ENCODE measurements around the gene SKIC2. TPM values are rescaled to one million over a fixed set of nuclear protein-coding genes. Genes with fewer than 3 reads are reported as not detected.
"Not testable (repeated sequence)": the region's sequence is repeated elsewhere in the genome, so short reads cannot be mapped to it uniquely, and the experiment has no call there.

The SKIC2 gene
- 100 to 1,000 TPM in 3 of 5 experiments, 10 to 100 TPM in 2; 85.6 to 139 (median 101) TPM for total RNA-seq
- 10 to 100 TPM; 20.1 to 23.5 TPM for polyA plus RNA-seq
- 135 reads per million, percentile 89 among the genes with 10 or more reads in this experiment for total RNA-seq

- Histone ChIP-seq H3K27ac (ENCODE audit: low read depth, low read length) (peak within 1 kb of the TSS; percentile 99), H3K36me3 (ENCODE audit: control insufficient read depth in 2 of 3, insufficient read depth in 3 of 3, low read length in 3 of 3) (peaks cover 18 to 72% (median 30%) of the 10 kb centered on the region in 3 experiments), H3K4me3 (ENCODE audit: low read length) (peak within 1 kb of the TSS; percentile 89), H3K9me3 (ENCODE audit: control insufficient read depth in 2 of 3, low read length in 3 of 3) (no peaks in the 10 kb centered on the region), H3K4me1 (ENCODE audit: control insufficient read depth in 2 of 2, insufficient read depth in 2 of 2, low read length in 2 of 2) (peaks cover 18 to 20% of the 10 kb centered on the region in 2 donors), H3K27me3 (ENCODE audit: control insufficient read depth in 2 of 2, insufficient read depth in 2 of 2, low read length in 2 of 2) (no peaks in the 10 kb centered on the region)
- H3K4me3 Mint-ChIP-seq = peak within 1 kb of the TSS; percentile 91 to 100 (median 97)
- H3K4me1 Mint-ChIP-seq = peaks cover 23 to 50% (median 39%) of the 10 kb centered on the region in 7 donors
- CTCF ChIA-PET = interaction anchor here (1.0 to 1.4 kb wide), 3 partner anchors 9 to 62 kb away, joined by 3 to 10 read pairs (median 3); partner anchors contain the start of gene EHMT2
- POLR2A ChIA-PET = interaction anchor here (0.6 to 6.1 kb wide), 15 partner anchors 9 to 1225 kb away, joined by 3 to 108 read pairs (median 4); partner anchors contain the start of genes BAG6, DDX39B, DXO and EHMT2
- no peaks in the 10 kb centered on the region for H3K9me3 Mint-ChIP-seq
- peaks cover 15 to 44% (median 19%) of the 10 kb centered on the region in 5 donors for H3K36me3 Mint-ChIP-seq
- intact Hi-C loops (cut with micrococcal nuclease) = loop anchor here (1.0 to 5.0 kb wide), 24 partner anchors 13 to 1898 kb away; partner anchors contain the start of genes AGPAT1 (in 2 of the 2), DXO (in 2 of the 2), PRRC2A (in 2 of the 2) and ATF6B (in 1 of the 2)
- H3K27ac Mint-ChIP-seq = peak within 1 kb of the TSS; percentile 91 to 99 (median 97)
- ATAC-seq (peak; percentile 98), DNase-seq (peak; percentile 94 to 99 (median 98))
- H3K27me3 Mint-ChIP-seq = no peaks in the 10 kb centered on the region
These were observed at the start of gene SKIC2, which contains the start of gene NELFE for GRCh38 chr6:31958741-31959739. Gene SKIC2, plus strand, starts transcription at chr6:31959175. Its CDS starts 18 bp downstream, at chr6:31959193. Gene NELFE, minus strand, starts transcription at chr6:31958971. Its CDS starts 525 bp downstream, at chr6:31958446.

GRCh38 chr6:31909298-31909697, 49.7 kb upstream of the SKIC2 start:
- H3K36me3 ChIP-seq (ENCODE audit: control insufficient read depth in 2 of 3, insufficient read depth in 3 of 3, low read length in 3 of 3); H3K4me1 ChIP-seq (ENCODE audit: control insufficient read depth in 2 of 2, insufficient read depth in 2 of 2, low read length in 2 of 2); H3K9me3 Mint-ChIP-seq; H3K9me3 ChIP-seq (ENCODE audit: control insufficient read depth in 2 of 3, low read length in 3 of 3); H3K27ac Mint-ChIP-seq; intact Hi-C loops (cut with micrococcal nuclease); H3K27me3 ChIP-seq (ENCODE audit: control insufficient read depth in 2 of 2, insufficient read depth in 2 of 2, low read length in 2 of 2); ATAC-seq; H3K27ac ChIP-seq (ENCODE audit: low read depth, low read length); H3K4me3 Mint-ChIP-seq; H3K36me3 Mint-ChIP-seq; DNase-seq; H3K4me3 ChIP-seq (ENCODE audit: low read length); H3K27me3 Mint-ChIP-seq: not testable (repeated sequence)
- peaks cover 0 to 10% (median 0%) of the 10 kb centered on the region in 7 donors for H3K4me1 Mint-ChIP-seq
- CTCF ChIA-PET = interaction anchor here (1.6 kb wide), 1 partner anchor 9 kb away, joined by 4 read pairs; no protein-coding TSS in a partner anchor
- POLR2A ChIA-PET = interaction anchor here (0.7 to 1.1 kb wide), 2 partner anchors 83 to 244 kb away, joined by 4 read pairs; partner anchors contain the start of gene GPANK1

- Histone ChIP-seq H3K9me3 (ENCODE audit: control insufficient read depth in 2 of 3, low read length in 3 of 3) (no peaks in the 10 kb centered on the region), H3K4me3 (ENCODE audit: low read length) (no peak overlapping the region), H3K36me3 (ENCODE audit: control insufficient read depth in 2 of 3, insufficient read depth in 3 of 3, low read length in 3 of 3) (no peaks in the 10 kb centered on the region), H3K27ac (ENCODE audit: low read depth, low read length) (no peak overlapping the region), H3K27me3 (ENCODE audit: control insufficient read depth in 2 of 2, insufficient read depth in 2 of 2, low read length in 2 of 2) (no peaks in the 10 kb centered on the region), H3K4me1 (ENCODE audit: control insufficient read depth in 2 of 2, insufficient read depth in 2 of 2, low read length in 2 of 2) (no peaks in the 10 kb centered on the region)
- POLR2A ChIA-PET = interaction anchor here (0.5 kb wide), 1 partner anchor 1005 kb away, joined by 3 read pairs; no protein-coding TSS in a partner anchor
- H3K27me3 Mint-ChIP-seq = peaks cover 3 to 12% (median 7%) of the 10 kb centered on the region in 5 donors
- peak overlapping the region in 1 of 9 donors; percentile 25 for H3K27ac Mint-ChIP-seq
- ATAC-seq (no peak), DNase-seq (no peak)
- peaks cover 0 to 7% (median 0%) of the 10 kb centered on the region in 7 donors for H3K4me1 Mint-ChIP-seq
- no peaks in the 10 kb centered on the region for H3K9me3 Mint-ChIP-seq
- H3K4me3 Mint-ChIP-seq = peak overlapping the region in 1 of 10 donors; percentile 45
- intact Hi-C loops (cut with micrococcal nuclease) = no loop called here
- CTCF ChIA-PET = no interaction called here
- H3K36me3 Mint-ChIP-seq = no peaks in the 10 kb centered on the region
These were observed 47.0 kb upstream of the SKIC2 start for GRCh38 chr6:31911826-31912585.

GRCh38 chr6:31915351-31915750, 43.6 kb upstream of the SKIC2 start:
- Mint-ChIP-seq H3K4me3 (no peak overlapping the region), H3K4me1 (peaks cover 0 to under 1% (median 0%) of the 10 kb centered on the region in 7 donors), H3K36me3 (no peaks in the 10 kb centered on the region), H3K27me3 (peaks cover 3 to 10% (median 7%) of the 10 kb centered on the region in 5 donors), H3K9me3 (no peaks in the 10 kb centered on the region), H3K27ac (no peak overlapping the region)
- H3K27ac ChIP-seq (ENCODE audit: low read depth, low read length) = no peak overlapping the region
- ChIA-PET CTCF (no interaction called here), POLR2A (no interaction called here)
- no peaks in the 10 kb centered on the region for H3K9me3 ChIP-seq (ENCODE audit: control insufficient read depth in 2 of 3, low read length in 3 of 3)
- intact Hi-C loops (cut with micrococcal nuclease) = no loop called here
- H3K4me1 ChIP-seq (ENCODE audit: control insufficient read depth in 2 of 2, insufficient read depth in 2 of 2, low read length in 2 of 2) = no peaks in the 10 kb centered on the region
- ATAC-seq = no peak
- DNase-seq = no peak
- no peaks in the 10 kb centered on the region for H3K36me3 ChIP-seq (ENCODE audit: control insufficient read depth in 2 of 3, insufficient read depth in 3 of 3, low read length in 3 of 3)
- H3K27me3 ChIP-seq (ENCODE audit: control insufficient read depth in 2 of 2, insufficient read depth in 2 of 2, low read length in 2 of 2) = no peaks in the 10 kb centered on the region
- no peak overlapping the region for H3K4me3 ChIP-seq (ENCODE audit: low read length)

GRCh38 chr6:31915756-31916155, 43.2 kb upstream of the SKIC2 start:
- Mint-ChIP-seq H3K27ac (no peak overlapping the region), H3K9me3 (no peaks in the 10 kb centered on the region), H3K36me3 (no peaks in the 10 kb centered on the region), H3K4me3 (no peak overlapping the region), H3K27me3 (peaks cover 3 to 10% (median 7%) of the 10 kb centered on the region in 5 donors), H3K4me1 (no peaks in the 10 kb centered on the region)
- no peaks in the 10 kb centered on the region for H3K27me3 ChIP-seq (ENCODE audit: control insufficient read depth in 2 of 2, insufficient read depth in 2 of 2, low read length in 2 of 2)
- no peaks in the 10 kb centered on the region for H3K9me3 ChIP-seq (ENCODE audit: control insufficient read depth in 2 of 3, low read length in 3 of 3)
- H3K4me1 ChIP-seq (ENCODE audit: control insufficient read depth in 2 of 2, insufficient read depth in 2 of 2, low read length in 2 of 2) = no peaks in the 10 kb centered on the region
- H3K36me3 ChIP-seq (ENCODE audit: control insufficient read depth in 2 of 3, insufficient read depth in 3 of 3, low read length in 3 of 3) = no peaks in the 10 kb centered on the region
- no peak for DNase-seq
- intact Hi-C loops (cut with micrococcal nuclease) = no loop called here
- no peak for ATAC-seq
- H3K4me3 ChIP-seq (ENCODE audit: low read length) = no peak overlapping the region
- ChIA-PET POLR2A (no interaction called here), CTCF (no interaction called here)
- no peak overlapping the region for H3K27ac ChIP-seq (ENCODE audit: low read depth, low read length)

All from naive thymus-derived CD4-positive, alpha-beta T cell (primary cell).